ENCODE measurements around the gene SART3.

SART3 gene

DNA sequence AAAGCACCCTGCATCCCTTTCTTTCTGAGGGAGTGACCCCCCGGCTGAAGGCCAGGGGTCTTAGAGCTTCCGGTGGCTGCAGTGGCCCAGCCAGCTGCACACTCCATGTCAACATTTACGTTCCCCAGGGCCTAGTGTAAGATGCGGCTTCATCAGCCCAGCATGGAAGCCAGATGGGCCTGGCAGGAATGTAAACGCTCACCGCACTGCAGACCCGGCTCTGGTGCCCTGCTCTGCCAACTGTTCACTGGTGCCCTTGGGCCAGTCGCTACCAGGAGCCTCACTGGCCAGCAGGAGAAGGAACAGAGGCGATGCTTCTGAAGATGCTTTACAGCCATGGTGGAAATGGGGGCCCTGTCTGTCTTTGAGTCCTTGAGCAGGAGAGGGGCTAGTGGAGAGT is 45.5 kb upstream of the SART3 start:
- no peak for DNase-seq (ENCODE audit: low read depth)
- no peak overlapping the region for H3K4me3 ChIP-seq (ENCODE audit: low read length)
- TF ChIP-seq, protein P1, sequence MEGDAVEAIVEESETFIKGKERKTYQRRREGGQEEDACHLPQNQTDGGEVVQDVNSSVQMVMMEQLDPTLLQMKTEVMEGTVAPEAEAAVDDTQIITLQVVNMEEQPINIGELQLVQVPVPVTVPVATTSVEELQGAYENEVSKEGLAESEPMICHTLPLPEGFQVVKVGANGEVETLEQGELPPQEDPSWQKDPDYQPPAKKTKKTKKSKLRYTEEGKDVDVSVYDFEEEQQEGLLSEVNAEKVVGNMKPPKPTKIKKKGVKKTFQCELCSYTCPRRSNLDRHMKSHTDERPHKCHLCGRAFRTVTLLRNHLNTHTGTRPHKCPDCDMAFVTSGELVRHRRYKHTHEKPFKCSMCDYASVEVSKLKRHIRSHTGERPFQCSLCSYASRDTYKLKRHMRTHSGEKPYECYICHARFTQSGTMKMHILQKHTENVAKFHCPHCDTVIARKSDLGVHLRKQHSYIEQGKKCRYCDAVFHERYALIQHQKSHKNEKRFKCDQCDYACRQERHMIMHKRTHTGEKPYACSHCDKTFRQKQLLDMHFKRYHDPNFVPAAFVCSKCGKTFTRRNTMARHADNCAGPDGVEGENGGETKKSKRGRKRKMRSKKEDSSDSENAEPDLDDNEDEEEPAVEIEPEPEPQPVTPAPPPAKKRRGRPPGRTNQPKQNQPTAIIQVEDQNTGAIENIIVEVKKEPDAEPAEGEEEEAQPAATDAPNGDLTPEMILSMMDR (IDR thresholded peaks at IDR 0.05; ENCODE audit: insufficient read depth, low read depth, low read length, missing control alignments): no peak

DNA sequence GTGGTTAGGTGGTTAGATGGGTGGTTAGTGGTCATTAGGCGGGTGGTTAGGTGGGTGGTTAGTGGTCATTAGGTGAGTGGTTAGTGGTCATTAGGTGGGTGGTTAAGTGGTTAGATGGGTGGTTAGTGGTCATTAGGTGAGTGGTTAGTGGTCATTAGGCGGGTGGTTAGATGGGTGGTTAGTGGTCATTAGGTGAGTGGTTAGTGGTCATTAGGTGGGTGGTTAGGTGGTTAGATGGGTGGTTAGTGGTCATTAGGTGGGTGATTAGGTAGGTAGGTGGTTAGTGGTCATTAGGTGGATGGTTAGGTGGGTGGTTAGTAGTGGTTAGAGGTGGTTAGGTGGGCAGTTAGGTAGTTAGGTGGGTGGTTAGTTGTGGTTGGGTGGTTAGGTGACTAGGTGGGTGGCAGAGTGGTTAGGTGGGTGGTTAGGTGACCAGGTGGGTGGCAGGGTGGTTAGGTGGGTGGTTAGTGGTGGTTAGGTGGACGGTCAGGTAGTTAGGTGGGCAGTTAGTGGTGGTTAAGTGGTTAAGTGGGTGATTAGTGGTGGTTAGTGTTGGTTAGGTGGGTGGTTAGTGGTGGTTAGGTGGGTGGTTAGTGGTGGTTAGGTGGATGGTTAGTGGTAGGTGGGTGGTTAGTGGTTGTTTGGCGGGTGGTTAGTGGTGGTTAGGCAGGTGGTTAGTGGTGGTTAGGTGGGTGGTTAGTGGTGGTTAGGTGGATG is 44.9 kb upstream of the SART3 start:
- no peak for DNase-seq (ENCODE audit: low read depth)
- no peak overlapping the region for H3K4me3 ChIP-seq (ENCODE audit: low read length)
- TF ChIP-seq, protein P1 (IDR thresholded peaks at IDR 0.05; ENCODE audit: insufficient read depth, low read depth, low read length, missing control alignments): no peak

- DNase-seq (ENCODE audit: low read depth): no peak
- no peak overlapping the region for H3K4me3 ChIP-seq (ENCODE audit: low read length)
- TF ChIP-seq, protein P1 (IDR thresholded peaks at IDR 0.05; ENCODE audit: insufficient read depth, low read depth, low read length, missing control alignments): no peak
Measured at GRCh38 chr12:108605000-108605689, 44.2 kb upstream of the SART3 start.

- H3K4me3 ChIP-seq (ENCODE audit: low read length): no peak overlapping the region
- TF ChIP-seq, protein P1 (IDR thresholded peaks at IDR 0.05; ENCODE audit: insufficient read depth, low read depth, low read length, missing control alignments): no peak
- no peak for DNase-seq (ENCODE audit: low read depth)
Measured at GRCh38 chr12:108604208-108604941, 43.4 kb upstream of the SART3 start.

DNA sequence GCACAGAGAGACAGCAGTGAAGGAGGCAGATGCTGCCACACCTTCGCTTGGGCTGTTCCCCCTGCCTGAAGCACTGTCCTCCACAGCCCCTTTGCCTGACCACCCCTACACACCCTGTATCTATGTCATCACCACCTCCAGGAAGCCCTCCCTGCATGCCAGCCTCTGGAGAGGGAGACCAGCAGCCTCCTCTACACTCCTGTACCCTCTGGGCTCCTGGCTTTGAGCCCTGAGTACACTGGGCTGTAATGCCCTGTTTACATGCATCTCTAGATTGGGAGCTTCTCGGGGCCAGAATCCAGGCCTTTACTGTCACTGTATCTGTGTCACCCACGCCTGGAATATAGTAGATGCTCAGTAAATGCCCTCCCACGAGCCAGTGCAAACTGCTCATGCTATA is 42.8 kb upstream of the SART3 start:
- DNase-seq (ENCODE audit: low read depth): no peak
- no peak overlapping the region for H3K4me3 ChIP-seq (ENCODE audit: low read length)
- TF ChIP-seq, protein P1 (IDR thresholded peaks at IDR 0.05; ENCODE audit: insufficient read depth, low read depth, low read length, missing control alignments): no peak

DNA sequence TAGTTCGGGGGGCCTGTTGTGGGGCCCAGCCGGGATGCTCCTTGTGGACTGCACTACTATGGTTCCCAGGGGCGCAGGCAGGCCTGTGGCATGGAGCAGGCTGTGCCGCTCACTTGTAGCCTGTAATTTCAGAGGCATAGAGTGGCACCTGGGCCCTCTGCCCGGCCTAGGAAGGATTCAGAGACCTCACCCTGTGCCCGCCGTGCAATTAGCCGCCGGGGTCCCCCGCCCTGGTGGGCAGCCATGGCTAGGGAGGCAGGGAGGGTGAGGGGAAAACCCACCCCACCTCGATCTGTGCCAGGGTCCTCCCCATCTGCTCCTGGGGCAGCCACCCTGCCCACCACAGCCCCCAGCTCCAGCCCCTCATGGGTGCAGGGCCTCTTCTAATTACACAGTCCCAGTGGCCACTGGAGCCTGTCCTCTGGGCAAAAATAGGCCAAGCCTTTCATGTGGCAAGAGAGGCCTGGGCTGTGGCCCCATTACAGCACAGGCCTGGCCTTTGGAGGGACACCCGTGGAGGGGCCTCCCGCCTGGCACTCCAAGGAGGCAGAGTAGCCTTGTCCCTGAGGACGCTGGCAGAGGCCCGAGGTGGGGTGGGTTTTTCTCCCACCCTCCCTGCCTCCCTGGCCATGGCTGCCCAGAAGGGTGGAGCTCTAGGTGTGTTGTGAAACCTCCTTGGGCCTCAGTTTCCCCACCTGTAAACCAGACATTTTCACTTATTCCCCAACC is 42.2 kb upstream of the SART3 start:
- no peak overlapping the region for H3K4me3 ChIP-seq (ENCODE audit: low read length)
- DNase-seq (ENCODE audit: low read depth): no peak
- TF ChIP-seq, protein P1 (IDR thresholded peaks at IDR 0.05; ENCODE audit: insufficient read depth, low read depth, low read length, missing control alignments): no peak

Measured in epithelial cell of esophagus (primary cell).